Measurements from ENCODE around the gene PITHD1.

GRCh38 chr1:23791516-23792047 lies 13.4 kb downstream of the PITHD1 start:
- TF ChIP-seq EGR1 (IDR thresholded peaks at IDR 0.05) (no peak), YY1 (IDR thresholded peaks at IDR 0.05; ENCODE audit: low read depth) (no peak), EP300 (IDR thresholded peaks at IDR 0.05; ENCODE audit: borderline replicate concordance) (no peak)
- TF ChIP-seq, protein P1, sequence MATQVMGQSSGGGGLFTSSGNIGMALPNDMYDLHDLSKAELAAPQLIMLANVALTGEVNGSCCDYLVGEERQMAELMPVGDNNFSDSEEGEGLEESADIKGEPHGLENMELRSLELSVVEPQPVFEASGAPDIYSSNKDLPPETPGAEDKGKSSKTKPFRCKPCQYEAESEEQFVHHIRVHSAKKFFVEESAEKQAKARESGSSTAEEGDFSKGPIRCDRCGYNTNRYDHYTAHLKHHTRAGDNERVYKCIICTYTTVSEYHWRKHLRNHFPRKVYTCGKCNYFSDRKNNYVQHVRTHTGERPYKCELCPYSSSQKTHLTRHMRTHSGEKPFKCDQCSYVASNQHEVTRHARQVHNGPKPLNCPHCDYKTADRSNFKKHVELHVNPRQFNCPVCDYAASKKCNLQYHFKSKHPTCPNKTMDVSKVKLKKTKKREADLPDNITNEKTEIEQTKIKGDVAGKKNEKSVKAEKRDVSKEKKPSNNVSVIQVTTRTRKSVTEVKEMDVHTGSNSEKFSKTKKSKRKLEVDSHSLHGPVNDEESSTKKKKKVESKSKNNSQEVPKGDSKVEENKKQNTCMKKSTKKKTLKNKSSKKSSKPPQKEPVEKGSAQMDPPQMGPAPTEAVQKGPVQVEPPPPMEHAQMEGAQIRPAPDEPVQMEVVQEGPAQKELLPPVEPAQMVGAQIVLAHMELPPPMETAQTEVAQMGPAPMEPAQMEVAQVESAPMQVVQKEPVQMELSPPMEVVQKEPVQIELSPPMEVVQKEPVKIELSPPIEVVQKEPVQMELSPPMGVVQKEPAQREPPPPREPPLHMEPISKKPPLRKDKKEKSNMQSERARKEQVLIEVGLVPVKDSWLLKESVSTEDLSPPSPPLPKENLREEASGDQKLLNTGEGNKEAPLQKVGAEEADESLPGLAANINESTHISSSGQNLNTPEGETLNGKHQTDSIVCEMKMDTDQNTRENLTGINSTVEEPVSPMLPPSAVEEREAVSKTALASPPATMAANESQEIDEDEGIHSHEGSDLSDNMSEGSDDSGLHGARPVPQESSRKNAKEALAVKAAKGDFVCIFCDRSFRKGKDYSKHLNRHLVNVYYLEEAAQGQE (IDR thresholded peaks at IDR 0.05; ENCODE audit: low read depth), result no peak

Data from Ishikawa (cell line).